GM12891 (cell line): ENCODE results near the gene NME3.

ENCODE experiments used
- POLR2A ChIP-seq: IDR thresholded peaks from 2 replicates; pipeline ENCODE4 v1.6.1; 2011; ENCODE audit warnings: low read depth, low read length, control low read depth
- POLR2AphosphoS5 ChIP-seq: IDR thresholded peaks from 2 replicates; pipeline ENCODE4 v1.6.1; 2011; ENCODE audit warnings: low read depth, low read length, control low read depth
- TAF1 ChIP-seq: IDR thresholded peaks from 2 replicates; pipeline ENCODE4 v1.6.1; 2011; ENCODE audit warnings: low read depth, low read length, control low read depth

- TF ChIP-seq POLR2AphosphoS5 = no peak
- TF ChIP-seq POLR2A = no peak
- TF ChIP-seq TAF1 = no peak
These were observed 4.6 kb downstream of the NME3 start for GRCh38 chr16:1766701-1767100.
